Measurements from ENCODE around the gene KRT86. TPM values are rescaled to one million over a fixed set of nuclear protein-coding genes. Genes with fewer than 3 reads are reported as not detected.

Gene KRT86
- total RNA-seq, 1 donor: 0.21 TPM

DNA sequence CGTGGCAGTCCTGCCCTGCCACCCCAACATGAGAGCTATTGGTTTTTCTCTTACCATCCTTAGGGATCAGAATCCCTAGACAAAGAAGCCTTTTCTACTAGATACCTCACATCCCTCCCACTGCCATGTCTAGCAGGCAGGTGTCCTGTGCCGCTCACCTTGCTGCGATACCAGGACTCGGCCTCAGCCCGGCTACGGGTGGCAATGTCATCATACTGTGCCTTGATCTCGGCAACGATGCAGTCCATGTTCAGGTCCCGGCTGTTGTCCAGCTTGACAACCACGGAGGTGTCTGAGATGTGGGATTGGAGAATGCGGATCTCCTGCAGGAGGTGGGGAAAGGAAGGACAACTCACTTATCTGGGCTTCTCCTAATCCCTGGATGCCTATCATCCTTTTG is 42.3 kb downstream of the KRT86 start:
- H3K27me3 ChIP-seq (ENCODE audit: insufficient read depth, low read length): peaks cover 7% of the 10 kb centered on the region
- no peak overlapping the region for H3K4me3 ChIP-seq (ENCODE audit: low read length)
- H3K4me1 ChIP-seq (ENCODE audit: insufficient read depth, low read length): no peaks in the 10 kb centered on the region
- no peaks in the 10 kb centered on the region for H3K9me3 ChIP-seq (ENCODE audit: low read depth, low read length)

DNA sequence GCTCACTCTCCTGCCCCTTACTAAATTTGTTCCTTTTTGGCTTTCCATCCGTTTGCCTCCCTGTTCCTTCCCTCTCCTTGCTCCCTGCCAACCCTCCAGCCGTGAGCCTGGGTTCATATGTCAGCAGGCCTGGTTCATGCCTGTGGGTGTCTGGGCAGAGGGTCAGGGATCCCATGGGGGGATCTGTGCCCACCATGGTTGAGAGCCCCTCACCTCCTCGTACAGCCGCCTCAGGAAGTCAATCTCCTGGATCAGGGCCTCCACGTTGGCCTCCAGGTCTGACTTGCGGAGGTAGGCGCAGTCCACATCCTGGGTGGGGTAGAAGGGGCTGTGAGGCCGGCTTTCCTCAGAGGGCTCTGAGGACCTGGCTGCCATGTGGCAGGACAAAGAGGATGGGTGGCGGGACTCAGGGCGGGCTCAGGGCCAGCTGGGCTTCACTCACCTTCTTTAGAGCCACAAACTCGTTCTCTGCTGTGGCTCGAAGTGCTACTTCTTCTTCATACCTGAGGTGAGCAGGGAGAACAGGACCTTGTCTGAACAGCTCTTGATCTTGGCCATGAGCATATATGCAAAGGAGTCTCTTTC is 43.1 kb downstream of the KRT86 start:
- Histone ChIP-seq H3K4me3 (ENCODE audit: low read length) (no peak overlapping the region), H3K4me1 (ENCODE audit: insufficient read depth, low read length) (no peaks in the 10 kb centered on the region), H3K27me3 (ENCODE audit: insufficient read depth, low read length) (peaks cover 5% of the 10 kb centered on the region), H3K9me3 (ENCODE audit: low read depth, low read length) (no peaks in the 10 kb centered on the region)

DNA sequence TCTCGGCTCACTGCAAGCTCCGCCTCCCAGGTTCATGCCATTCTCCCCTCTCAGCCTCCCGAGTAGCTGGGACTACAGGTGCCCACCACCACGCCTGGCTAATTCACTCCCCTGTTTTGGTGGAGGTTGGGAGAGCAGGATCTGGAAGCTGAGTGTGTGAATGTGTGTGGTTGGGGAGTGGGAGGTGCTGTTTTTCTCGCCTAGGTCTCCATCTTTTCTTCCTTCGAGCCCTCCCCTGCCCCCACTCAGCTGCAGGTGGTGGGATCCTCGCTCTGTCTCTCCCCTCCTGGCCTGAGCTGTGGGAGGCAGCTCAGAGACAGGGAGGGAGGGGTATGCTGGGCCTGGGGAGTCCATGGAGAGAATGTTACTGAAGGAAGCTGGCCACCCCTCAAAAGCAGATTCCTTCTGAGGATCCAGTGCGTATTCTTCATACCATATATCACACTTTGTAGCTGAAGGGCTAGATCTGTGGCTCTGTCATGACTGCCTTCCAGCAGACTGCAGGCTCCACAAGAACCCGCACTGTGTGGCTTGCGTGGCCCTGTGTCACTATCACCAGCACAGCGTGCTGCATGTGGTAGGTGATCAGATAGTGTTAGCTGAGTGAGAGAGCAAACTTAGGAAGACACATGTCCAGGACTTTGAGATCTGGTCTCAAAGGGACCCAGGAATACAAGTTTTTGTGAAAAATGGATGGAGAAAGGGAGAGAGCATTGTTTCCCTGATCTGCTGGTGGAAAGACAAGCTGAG is 44.0 kb downstream of the KRT86 start:
- H3K27me3 ChIP-seq (ENCODE audit: insufficient read depth, low read length): peaks cover 5% of the 10 kb centered on the region
- no peak overlapping the region for H3K4me3 ChIP-seq (ENCODE audit: low read length)
- H3K4me1 ChIP-seq (ENCODE audit: insufficient read depth, low read length): no peaks in the 10 kb centered on the region
- H3K9me3 ChIP-seq (ENCODE audit: low read depth, low read length): no peaks in the 10 kb centered on the region

DNA sequence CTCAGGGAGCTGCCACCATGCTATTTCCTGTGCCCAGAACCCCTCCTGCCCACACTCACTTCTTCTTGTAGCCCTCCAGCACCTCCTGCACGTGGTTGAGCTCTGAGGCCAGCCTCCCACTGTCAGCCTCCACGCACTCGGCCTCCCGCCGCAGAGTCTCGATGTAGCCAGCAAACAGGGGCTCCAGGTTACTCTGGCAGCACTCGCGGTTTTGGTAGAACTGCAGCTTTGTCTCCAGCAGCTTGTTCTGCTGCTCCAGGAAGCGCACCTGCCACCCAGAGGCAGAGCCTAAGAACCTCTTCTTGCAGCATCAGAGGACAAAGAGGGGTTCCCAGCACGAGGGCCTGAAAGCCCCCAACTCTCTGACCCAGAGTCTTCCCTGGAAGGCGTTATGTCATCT is 44.7 kb downstream of the KRT86 start:
- no peaks in the 10 kb centered on the region for H3K4me1 ChIP-seq (ENCODE audit: insufficient read depth, low read length)
- H3K4me3 ChIP-seq (ENCODE audit: low read length): no peak overlapping the region
- no peaks in the 10 kb centered on the region for H3K9me3 ChIP-seq (ENCODE audit: low read depth, low read length)
- peaks cover 5% of the 10 kb centered on the region for H3K27me3 ChIP-seq (ENCODE audit: insufficient read depth, low read length)

DNA sequence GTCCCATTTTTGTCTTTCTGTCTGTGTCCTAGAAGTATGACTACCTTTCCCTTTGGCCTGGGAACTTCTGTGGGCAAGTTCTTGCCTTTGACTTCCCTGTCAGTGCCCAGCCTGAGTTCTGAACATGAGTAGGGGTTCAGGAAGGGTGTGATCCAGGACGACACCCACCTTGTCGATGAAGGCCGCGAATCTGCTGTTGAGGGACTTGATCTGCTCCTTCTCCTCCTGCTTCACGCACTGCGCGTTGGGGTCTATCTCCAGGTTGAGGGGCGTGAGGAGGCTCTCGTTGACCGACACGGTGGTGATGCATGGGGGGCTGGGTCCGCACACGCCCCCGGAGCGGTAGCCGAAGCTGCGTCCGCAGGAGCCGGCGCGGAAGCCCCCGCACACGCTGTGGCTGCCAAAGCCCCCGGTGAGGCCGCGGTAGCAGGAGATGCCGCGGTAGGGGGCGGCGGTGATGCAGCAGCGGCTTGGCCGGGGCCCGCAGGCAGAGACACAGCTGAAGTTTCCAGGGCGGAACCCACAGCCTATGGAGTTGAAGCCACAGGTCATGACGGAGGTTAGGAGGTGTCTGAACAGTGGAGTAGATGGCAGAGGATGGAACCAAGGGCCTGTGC is 46.4 kb downstream of the KRT86 start, which contains the start of gene KRT83:
Gene KRT83, minus strand, starts transcription at position 615 of the 617 bp plus-strand sequence. Its CDS starts 63 bp downstream, at position 552.
- H3K4me1 ChIP-seq (ENCODE audit: insufficient read depth, low read length): no peaks in the 10 kb centered on the region
- peaks cover 5% of the 10 kb centered on the region for H3K27me3 ChIP-seq (ENCODE audit: insufficient read depth, low read length)
- H3K4me3 ChIP-seq (ENCODE audit: low read length): no peak within 1 kb of the TSS
- no peaks in the 10 kb centered on the region for H3K9me3 ChIP-seq (ENCODE audit: low read depth, low read length)

DNA sequence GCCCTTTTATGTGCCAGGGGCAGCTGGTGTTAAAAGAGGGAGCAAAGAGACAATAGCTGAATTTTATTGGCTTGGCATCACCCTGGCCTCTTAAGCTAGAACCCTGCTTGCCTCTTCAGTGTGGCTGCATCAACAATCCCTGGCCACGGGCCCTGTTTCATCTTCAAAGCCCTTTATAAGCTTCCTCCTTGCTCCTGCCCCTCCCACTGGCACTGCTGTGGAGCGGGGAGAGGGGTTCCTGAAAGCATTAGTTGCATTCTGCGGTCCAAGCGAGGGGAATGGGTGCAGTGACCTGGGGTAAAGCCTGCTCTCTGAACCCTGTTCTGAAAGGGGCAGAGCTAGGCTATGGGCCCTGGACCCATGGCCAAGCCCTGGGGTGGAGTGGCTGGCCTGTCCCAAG is 47.0 kb downstream of the KRT86 start:
- no peaks in the 10 kb centered on the region for H3K9me3 ChIP-seq (ENCODE audit: low read depth, low read length)
- no peak overlapping the region for H3K4me3 ChIP-seq (ENCODE audit: low read length)
- H3K27me3 ChIP-seq (ENCODE audit: insufficient read depth, low read length): peaks cover 5% of the 10 kb centered on the region
- no peaks in the 10 kb centered on the region for H3K4me1 ChIP-seq (ENCODE audit: insufficient read depth, low read length)

DNA sequence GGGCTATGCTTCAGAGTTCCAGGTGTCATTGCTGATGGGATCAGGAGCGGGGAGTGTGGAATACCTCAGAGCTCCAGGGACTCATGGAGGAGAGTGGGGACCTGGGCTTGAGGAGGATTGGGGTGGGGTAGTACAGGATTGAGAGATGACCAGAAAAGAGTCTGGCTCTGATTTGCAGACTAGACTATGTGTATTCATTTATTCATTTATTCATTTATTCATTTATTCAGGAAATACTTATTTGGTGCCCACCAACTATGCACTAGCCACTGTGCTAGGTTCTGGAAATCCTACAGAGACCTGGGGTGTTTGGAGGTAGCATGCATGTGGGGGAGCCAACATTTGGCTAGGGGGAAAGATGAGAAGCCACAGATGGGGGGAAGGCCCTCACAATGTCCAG is 47.6 kb downstream of the KRT86 start:
- Histone ChIP-seq H3K9me3 (ENCODE audit: low read depth, low read length) (no peaks in the 10 kb centered on the region), H3K4me1 (ENCODE audit: insufficient read depth, low read length) (no peaks in the 10 kb centered on the region), H3K27me3 (ENCODE audit: insufficient read depth, low read length) (peaks cover 5% of the 10 kb centered on the region), H3K4me3 (ENCODE audit: low read length) (no peak overlapping the region)

DNA sequence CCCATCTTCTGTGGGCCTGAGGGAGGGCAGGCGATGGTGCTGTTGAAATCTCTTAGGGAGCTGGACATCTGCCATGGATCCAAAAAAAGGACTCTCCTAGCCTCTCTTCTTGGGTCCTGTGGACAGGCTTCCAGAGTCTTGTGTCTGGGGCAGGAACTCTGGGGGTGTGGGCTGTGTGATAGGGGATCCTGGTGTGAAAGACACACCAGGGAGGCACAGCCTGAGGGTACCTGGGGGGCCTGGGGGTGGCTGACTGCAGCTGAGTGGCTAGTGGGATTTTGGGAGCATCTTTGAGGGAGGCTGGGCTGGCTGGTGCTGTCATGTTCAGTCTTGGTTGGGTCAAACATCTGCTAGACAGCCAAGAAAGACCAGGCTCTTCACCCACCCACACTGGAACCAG is 48.6 kb downstream of the KRT86 start:
- Histone ChIP-seq H3K4me3 (ENCODE audit: low read length) (no peak overlapping the region), H3K4me1 (ENCODE audit: insufficient read depth, low read length) (no peaks in the 10 kb centered on the region), H3K9me3 (ENCODE audit: low read depth, low read length) (no peaks in the 10 kb centered on the region), H3K27me3 (ENCODE audit: insufficient read depth, low read length) (peaks cover 5% of the 10 kb centered on the region)

DNA sequence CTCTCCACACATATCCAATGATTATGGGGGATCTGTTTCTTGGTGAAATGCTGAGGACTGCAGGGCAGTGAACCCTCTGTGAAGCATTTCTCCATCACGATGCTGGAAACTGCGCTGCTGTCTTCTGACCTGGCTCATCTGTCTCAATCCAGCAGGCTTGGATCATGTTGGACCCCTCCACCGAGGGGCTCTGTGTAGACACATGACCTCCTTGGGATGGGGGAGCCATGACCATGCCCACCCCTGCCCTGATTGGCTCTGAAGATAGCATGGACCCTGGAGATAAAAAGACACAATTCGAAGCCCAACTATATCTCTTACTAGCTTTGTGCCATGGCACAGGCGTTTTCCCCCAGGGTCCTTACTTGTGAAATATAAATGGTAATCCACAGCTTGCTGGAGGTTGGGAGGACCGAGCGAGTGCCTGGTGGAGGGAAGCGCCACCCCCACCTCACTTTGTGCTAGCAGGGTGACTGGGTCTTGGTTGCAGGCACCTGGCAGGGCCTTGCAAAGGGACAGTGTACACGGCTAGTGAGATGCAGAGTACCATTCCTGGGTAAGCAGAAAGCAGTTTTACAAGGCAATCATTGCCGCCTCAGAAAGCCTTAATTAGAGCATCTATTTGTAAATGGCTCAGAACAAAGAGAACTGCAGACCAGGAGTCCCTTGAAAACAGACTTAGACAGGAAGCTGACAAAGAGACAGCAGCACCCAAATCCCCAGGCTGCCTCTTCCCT is 49.1 kb downstream of the KRT86 start:
- Histone ChIP-seq H3K27me3 (ENCODE audit: insufficient read depth, low read length) (peaks cover 5% of the 10 kb centered on the region), H3K4me1 (ENCODE audit: insufficient read depth, low read length) (no peaks in the 10 kb centered on the region), H3K9me3 (ENCODE audit: low read depth, low read length) (no peaks in the 10 kb centered on the region), H3K4me3 (ENCODE audit: low read length) (no peak overlapping the region)

DNA sequence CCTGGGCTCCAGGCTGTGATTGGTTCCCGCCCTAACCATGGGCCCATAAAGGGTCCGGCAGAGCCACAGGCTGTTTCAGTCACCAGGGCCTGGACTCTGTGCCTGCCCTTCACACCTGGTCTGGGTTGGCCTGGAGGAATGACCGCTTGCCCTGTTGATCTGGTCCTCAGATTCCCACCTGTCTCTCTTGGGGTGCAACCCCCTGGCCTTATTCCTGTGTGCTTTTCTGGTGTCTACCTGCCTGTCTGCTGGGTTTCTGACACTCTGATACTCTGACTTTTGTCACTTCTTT is 49.7 kb downstream of the KRT86 start:
- Histone ChIP-seq H3K9me3 (ENCODE audit: low read depth, low read length) (no peaks in the 10 kb centered on the region), H3K4me1 (ENCODE audit: insufficient read depth, low read length) (no peaks in the 10 kb centered on the region), H3K27me3 (ENCODE audit: insufficient read depth, low read length) (peaks cover 5% of the 10 kb centered on the region), H3K4me3 (ENCODE audit: low read length) (no peak overlapping the region)

DNA sequence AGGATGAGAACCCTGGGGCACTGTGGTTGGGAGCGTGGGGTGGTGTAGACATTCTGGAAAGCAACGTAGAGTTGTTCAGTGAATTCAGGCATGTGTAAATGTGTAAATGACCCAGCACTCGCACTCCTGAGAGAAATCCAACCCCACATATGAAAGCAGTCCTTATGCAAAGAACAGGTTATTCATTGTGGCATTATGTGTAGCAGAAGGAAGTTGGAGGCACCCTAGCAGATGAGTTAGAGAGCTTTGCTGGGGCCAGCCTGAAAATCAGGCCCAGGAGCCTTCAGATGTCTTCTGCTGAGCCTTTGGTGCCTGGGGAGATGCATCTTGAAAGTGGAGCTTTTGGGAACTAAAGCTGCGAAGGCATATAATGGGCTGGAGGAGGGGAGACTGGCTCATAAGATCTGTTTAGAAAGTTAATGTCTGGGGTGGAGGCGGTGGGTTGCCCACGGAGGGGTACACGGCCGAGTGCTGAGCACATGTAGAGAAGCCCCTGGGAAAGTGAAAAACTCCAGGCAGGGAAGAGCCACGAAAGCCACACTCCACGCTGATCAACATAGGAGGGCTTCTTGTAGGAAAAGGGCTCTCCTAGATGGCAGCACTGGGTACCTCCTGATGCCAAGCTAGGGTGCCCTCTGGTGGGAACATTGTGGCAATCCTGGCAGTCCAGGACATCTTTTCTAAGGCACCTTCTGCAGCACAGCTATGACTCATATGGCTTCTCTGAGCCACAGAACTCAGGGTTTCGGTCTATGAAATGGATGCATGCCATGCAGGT is 52.8 kb downstream of the KRT86 start:
- Histone ChIP-seq H3K9me3 (ENCODE audit: low read depth, low read length) (no peaks in the 10 kb centered on the region), H3K4me1 (ENCODE audit: insufficient read depth, low read length) (no peaks in the 10 kb centered on the region), H3K27me3 (ENCODE audit: insufficient read depth, low read length) (no peaks in the 10 kb centered on the region), H3K4me3 (ENCODE audit: low read length) (no peak overlapping the region)

DNA sequence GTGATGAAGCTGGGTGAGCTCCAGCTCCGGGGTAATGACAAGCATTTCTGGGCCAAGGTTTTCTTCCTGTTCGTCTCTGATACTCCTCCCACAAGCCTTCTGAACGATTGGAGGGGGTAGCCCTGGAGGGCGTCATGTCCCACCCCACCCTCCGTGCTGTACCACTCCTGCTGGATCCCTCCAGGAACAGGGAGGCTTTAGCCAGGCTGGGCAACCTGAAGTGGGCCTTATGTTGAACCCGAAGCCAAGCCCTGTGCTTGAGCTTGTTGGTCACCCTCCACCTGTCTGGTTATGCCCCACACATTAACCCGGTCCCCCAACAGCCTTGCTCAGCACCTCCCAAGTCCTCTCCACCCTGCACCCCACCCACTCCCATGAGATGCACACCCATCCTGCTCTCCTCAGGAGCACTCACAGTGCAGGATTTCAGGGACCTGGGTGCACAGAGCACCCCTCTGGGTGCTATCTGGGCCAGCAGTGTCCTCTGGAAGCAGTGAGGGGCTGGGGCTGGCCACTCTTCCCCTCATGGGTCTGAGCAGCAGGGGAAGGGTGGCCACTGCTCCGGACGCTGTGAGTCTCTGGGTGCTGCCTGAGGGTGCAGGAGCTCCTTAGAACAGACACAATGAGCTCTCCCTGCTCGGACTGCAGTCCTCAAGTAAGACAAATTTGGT is 53.5 kb downstream of the KRT86 start:
- no peaks in the 10 kb centered on the region for H3K27me3 ChIP-seq (ENCODE audit: insufficient read depth, low read length)
- H3K4me1 ChIP-seq (ENCODE audit: insufficient read depth, low read length): no peaks in the 10 kb centered on the region
- no peaks in the 10 kb centered on the region for H3K9me3 ChIP-seq (ENCODE audit: low read depth, low read length)
- H3K4me3 ChIP-seq (ENCODE audit: low read length): no peak overlapping the region

DNA sequence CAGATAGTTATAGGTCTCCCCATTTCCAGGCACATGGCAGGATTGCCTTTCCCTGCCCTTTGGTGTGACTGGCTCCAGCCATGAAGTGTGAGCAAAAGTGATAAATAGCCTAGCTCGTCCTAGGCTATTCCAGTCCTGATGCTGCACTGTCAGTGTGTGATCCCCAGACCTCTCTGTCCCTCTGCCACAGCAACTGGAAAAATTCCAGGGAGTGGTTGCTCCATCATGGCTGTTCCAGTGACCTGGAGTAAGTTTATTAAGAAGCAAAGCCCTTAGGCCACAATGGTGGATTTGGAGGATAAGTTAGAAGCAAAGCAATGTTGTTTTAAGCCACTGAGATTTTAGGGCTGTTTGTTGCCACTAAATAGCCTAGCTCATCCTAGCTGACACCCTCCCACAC is 56.6 kb downstream of the KRT86 start:
- Histone ChIP-seq H3K27me3 (ENCODE audit: insufficient read depth, low read length) (no peaks in the 10 kb centered on the region), H3K9me3 (ENCODE audit: low read depth, low read length) (no peaks in the 10 kb centered on the region), H3K4me3 (ENCODE audit: low read length) (no peak overlapping the region), H3K4me1 (ENCODE audit: insufficient read depth, low read length) (no peaks in the 10 kb centered on the region)

DNA sequence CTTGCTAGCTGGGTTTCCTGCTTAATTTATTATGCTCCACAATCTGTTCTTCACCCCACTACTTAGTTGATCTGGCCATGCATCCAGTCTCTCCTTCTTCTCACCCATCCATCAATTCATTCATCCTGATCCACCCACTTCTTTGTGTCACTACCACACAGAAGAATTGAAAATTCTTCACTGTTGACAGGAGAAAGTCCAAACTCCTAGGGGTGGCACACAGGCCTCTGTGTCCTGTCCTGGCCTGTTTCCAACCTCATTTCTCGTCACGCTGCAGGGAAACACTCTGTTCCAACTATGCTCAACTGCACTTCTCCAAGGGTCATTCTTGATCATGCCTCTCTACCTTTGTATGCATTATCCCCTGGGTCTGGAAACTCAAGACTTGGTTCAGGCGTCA is 57.4 kb downstream of the KRT86 start:
- Histone ChIP-seq H3K9me3 (ENCODE audit: low read depth, low read length) (no peaks in the 10 kb centered on the region), H3K4me1 (ENCODE audit: insufficient read depth, low read length) (no peaks in the 10 kb centered on the region), H3K27me3 (ENCODE audit: insufficient read depth, low read length) (no peaks in the 10 kb centered on the region), H3K4me3 (ENCODE audit: low read length) (no peak overlapping the region)
